B cell (primary cell): ENCODE data around the gene KCTD10. TPM values are rescaled to one million over a fixed set of nuclear protein-coding genes. Genes with fewer than 3 reads are reported as not detected.

Source experiments
- ATAC-seq: fragments of 200-7000 bp; cut with Tn5 transposase; one replicate; pipeline ENCODE4 v1.10.0; 2021; ENCODE audit warnings: low read depth, mild to moderate bottlenecking, moderate number of reproducible peaks, moderate library complexity
- CTCF ChIA-PET: fragments of 350-600 bp; sonication (Branson Sonifier 250); formaldehyde crosslinking; loops from one replicate; lab custom pipeline; 2021; ENCODE audit warnings: antibody characterized with exemption, inconsistent platforms; lab: Charles Lee
- POLR2A ChIA-PET: fragments of 350-600 bp; sonication (Branson Sonifier 250); formaldehyde crosslinking; loops from one replicate; lab custom pipeline; 2021; ENCODE audit warnings: antibody characterized with exemption; lab: Charles Lee
- DNase-seq: peaks from one replicate; pipeline ENCODE4 v3.0.0; 2013
- H2AFZ ChIP-seq: 2 replicates; pipeline ENCODE4 v1.6.1; 2012; ENCODE audit warnings: mild to moderate bottlenecking, low read depth, low read length; ENCODE audit not compliant: insufficient read depth, poor library complexity, severe bottlenecking
- H3K27ac ChIP-seq, 2 donors: 1 replicate in 1 of 2; 2 replicates in 1 of 2; pipeline ENCODE4 v1.5.1; 2012 to 2013; ENCODE audit warnings: low read length in 2 of 2, mild to moderate bottlenecking in 2 of 2, moderate library complexity in 1 of 2
- H3K27me3 ChIP-seq, 4 experiments: fragments of 200-600 bp in 1 of 4; sonication (generic) in 1 of 4; replicated peaks in 1 of 4; 1 replicate in 2 of 4; 2 replicates in 2 of 4; pipeline versions ENCODE4 v1.6.1 to v1.7.0; 2013 to 2016; ENCODE audit warnings: low read length in 3 of 4, mild to moderate bottlenecking in 2 of 4, mixed read lengths in 1 of 4, moderate library complexity in 1 of 4; ENCODE audit not compliant: insufficient read depth in 4 of 4, control insufficient read depth in 3 of 4; ENCODE audit errors: control extremely low read depth in 1 of 4
- H3K36me3 ChIP-seq, 2 experiments: replicated peaks in 1 of 2; 1 replicate in 1 of 2; 2 replicates in 1 of 2; pipeline versions ENCODE4 v1.6.1 to v1.7.1; 2013; ENCODE audit warnings: low read length in 1 of 2; ENCODE audit not compliant: insufficient read depth in 2 of 2, control insufficient read depth in 1 of 2; ENCODE audit errors: control extremely low read depth in 1 of 2, extremely low read depth in 1 of 2
- H3K4me1 ChIP-seq, 2 donors: fragments of 200-600 bp in 1 of 2; sonication (generic) in 1 of 2; 1 replicate in 1 of 2; 2 replicates in 1 of 2; pipeline versions ENCODE4 v1.5.1 to v1.6.1; 2013 to 2017; ENCODE audit warnings: low read length in 2 of 2; ENCODE audit not compliant: control insufficient read depth in 2 of 2, insufficient read depth in 2 of 2
- H3K4me2 ChIP-seq: replicated peaks from 2 replicates; pipeline ENCODE3; 2012; ENCODE audit warnings: mild to moderate bottlenecking, low read depth, low read length; ENCODE audit not compliant: poor library complexity, severe bottlenecking
- H3K4me3 ChIP-seq, 5 experiments: fragments of 200-600 bp in 1 of 5; sonication (generic) in 1 of 5; 1 replicate in 3 of 5; 2 replicates in 2 of 5; pipeline versions ENCODE4 v1.5.1 to v1.7.0; 2011 to 2016; ENCODE audit warnings: low read length in 4 of 5, mild to moderate bottlenecking in 4 of 5, low read depth in 2 of 5, control low read depth in 1 of 5, moderate library complexity in 1 of 5; ENCODE audit not compliant: insufficient read depth in 1 of 5; ENCODE audit errors: control extremely low read depth in 1 of 5, extremely low read depth in 1 of 5
- H3K79me2 ChIP-seq: fragments of 200-600 bp; sonication (generic); one replicate; pipeline ENCODE4 v1.6.0; 2016; ENCODE audit warnings: low read length; ENCODE audit not compliant: control insufficient read depth, insufficient read depth
- H3K9ac ChIP-seq: fragments of 200-600 bp; sonication (generic); 2 replicates; pipeline ENCODE4 v1.6.1; 2017; ENCODE audit warnings: mild to moderate bottlenecking, low read length, moderate library complexity
- H3K9me3 ChIP-seq, 3 donors: one replicate each; pipeline versions ENCODE4 v1.6.1 to v1.7.1; 2013; ENCODE audit warnings: low read length in 2 of 3; ENCODE audit not compliant: control insufficient read depth in 2 of 3, insufficient read depth in 1 of 3; ENCODE audit errors: control extremely low read depth in 1 of 3
- H4K20me1 ChIP-seq: 2 replicates; pipeline ENCODE4 v1.6.0; 2012; ENCODE audit warnings: mild to moderate bottlenecking, low read length; ENCODE audit not compliant: insufficient read depth, control insufficient read depth, poor library complexity, severe bottlenecking
- H3K27ac Mint-ChIP-seq: one replicate; pipeline ENCODE4 v1.8.0; 2021; ENCODE audit warnings: mixed read lengths
- H3K27me3 Mint-ChIP-seq: one replicate; pipeline ENCODE4 v1.8.0; 2021; ENCODE audit warnings: mixed read lengths
- H3K4me1 Mint-ChIP-seq: one replicate; pipeline ENCODE4 v1.8.0; 2021; ENCODE audit warnings: mixed read lengths
- H3K4me3 Mint-ChIP-seq: one replicate; pipeline ENCODE4 v1.8.0; 2021; ENCODE audit warnings: mixed read lengths
- H3K9me3 Mint-ChIP-seq: one replicate; pipeline ENCODE4 v1.8.0; 2022; ENCODE audit warnings: mixed read lengths; ENCODE audit not compliant: insufficient read depth
- CTCF ChIP-seq: fragments of 200-600 bp; IDR thresholded peaks from one replicate; pipeline ENCODE4 v1.8.0; 2022; ENCODE audit warnings: antibody characterized with exemption, mild to moderate bottlenecking
- EZH2 ChIP-seq: IDR thresholded peaks from 2 replicates; pipeline ENCODE4 v1.6.1; 2012; ENCODE audit warnings: borderline replicate concordance, low read depth, mild to moderate bottlenecking, moderate library complexity, low read length; ENCODE audit not compliant: insufficient read depth, poor library complexity, severe bottlenecking
- WGBS: methylation state at CpG from one replicate; pipeline ENCODE4 v1.1.5; 2013; ENCODE audit warnings: missing lambda C conversion rate; ENCODE audit not compliant: insufficient coverage; 5-methylcytosine and 5-hydroxymethylcytosine counted together
- intact Hi-C: fragments of 100-400 bp; cut with micrococcal nuclease; formaldehyde crosslinking; loops from one replicate; pipeline ENCODE4 v1.10.0; 2022
- polyA plus RNA-seq: library from polyadenylated mRNA; depleted of rRNA; stranded (reverse); fragments of >200 nt; gene quantifications from 2 replicates; pipeline ENCODE4 v1.2.3, GENCODE V29; 2012
- total RNA-seq, 2 donors: library from RNA; stranded (reverse); fragments of 120-200 nt in 1 of 2; gene quantifications; 1 replicate in 1 of 2; 2 replicates in 1 of 2; pipeline versions ENCODE4 v1.2.3 to v1.2.4, GENCODE V29; 2013 to 2022

KCTD10 gene
- total and polyA plus RNA-seq, 2 donors (not counting 1 experiment from before 2014, with no cell fraction given), result 15.4 to 30.9 TPM

- no peak overlapping the region for H2AFZ ChIP-seq
- Mint-ChIP-seq H3K4me3 (no peak overlapping the region), H3K27ac (no peak overlapping the region), H3K4me1 (no peaks in the 10 kb centered on the region), H3K9me3 (no peaks in the 10 kb centered on the region), H3K27me3 (no peaks in the 10 kb centered on the region)
- ChIA-PET POLR2A (interaction anchor here (0.6 kb wide), 1 partner anchor 11 kb away, joined by 6 read pairs; no protein-coding TSS in a partner anchor), CTCF (no interaction called here)
- H3K27me3 ChIP-seq, result no peaks in the 10 kb centered on the region
- no peaks in the 10 kb centered on the region for H3K79me2 ChIP-seq
- H3K4me1 ChIP-seq, result no peaks in the 10 kb centered on the region
- H3K9ac ChIP-seq, result no peak overlapping the region
- no peaks in the 10 kb centered on the region for H4K20me1 ChIP-seq
- TF ChIP-seq CTCF, result no peak
- peaks cover 12 to 77% of the 10 kb centered on the region in 2 experiments for H3K36me3 ChIP-seq
- intact Hi-C loops, result no loop called here
- WGBS, result 100% methylated on average over 2 of the region's 4 CpGs
- no peak overlapping the region for H3K4me2 ChIP-seq
- DNase-seq (no peak), ATAC-seq (no peak)
- peaks cover 0 to 2% (median 0%) of the 10 kb centered on the region in 3 donors for H3K9me3 ChIP-seq
- no peak overlapping the region for H3K4me3 ChIP-seq
- H3K27ac ChIP-seq, result no peak overlapping the region
Measured at GRCh38 chr12:109491671-109492070, 14.6 kb upstream of the KCTD10 start.

- ATAC-seq, result no peak
- no peak overlapping the region for H3K27ac ChIP-seq
- no peak for TF ChIP-seq CTCF
- TF ChIP-seq EZH2, result no peak
- no peaks in the 10 kb centered on the region for H4K20me1 ChIP-seq
- no peak overlapping the region for H3K4me2 ChIP-seq
- no peak overlapping the region for H2AFZ ChIP-seq
- no peaks in the 10 kb centered on the region for H3K4me1 ChIP-seq
- H3K36me3 ChIP-seq, result peaks cover 9 to 87% of the 10 kb centered on the region in 2 experiments
- H3K4me1 Mint-ChIP-seq, result no peaks in the 10 kb centered on the region
- no peaks in the 10 kb centered on the region for H3K27me3 ChIP-seq
- ChIA-PET CTCF (no interaction called here), POLR2A (no interaction called here)
- DNase-seq, result no peak
- no peaks in the 10 kb centered on the region for H3K79me2 ChIP-seq
- intact Hi-C loops, result no loop called here
- H3K9me3 ChIP-seq, result no peaks in the 10 kb centered on the region
- H3K4me3 ChIP-seq, result no peak overlapping the region
- H3K9me3 Mint-ChIP-seq, result no peaks in the 10 kb centered on the region
- WGBS, result no CpG with 5 or more reads among the region's 1 CpG
- no peak overlapping the region for H3K9ac ChIP-seq
- no peaks in the 10 kb centered on the region for H3K27me3 Mint-ChIP-seq
- H3K4me3 Mint-ChIP-seq, result no peak overlapping the region
- H3K27ac Mint-ChIP-seq, result no peak overlapping the region
Measured at GRCh38 chr12:109489955-109490565, 13.0 kb upstream of the KCTD10 start.
